Naive thymus-derived CD4-positive, alpha-beta T cell (primary cell): Measurements from ENCODE around the gene HHIPL1. TPM values are rescaled to one million over a fixed set of nuclear protein-coding genes. Genes with fewer than 3 reads are reported as not detected.

Experiments
- ATAC-seq: fragments of 150-1000 bp; cut with Tn5 transposase; 2 replicates; pipeline ENCODE4 v1.10.0; 2021; ENCODE audit warnings: mild to moderate bottlenecking, moderate library complexity
- CTCF ChIA-PET: fragments of 350-600 bp; sonication (Branson Sonifier 250); formaldehyde crosslinking; loops from one replicate; lab custom pipeline; 2021; ENCODE audit warnings: antibody characterized with exemption; lab: Charles Lee
- POLR2A ChIA-PET: fragments of 350-600 bp; sonication (Branson Sonifier 250); formaldehyde crosslinking; loops from one replicate; lab custom pipeline; 2021; ENCODE audit warnings: antibody characterized with exemption, inconsistent platforms; lab: Charles Lee
- DNase-seq, 9 donors: peaks; one replicate each; pipeline versions ENCODE4 v3.0.0 to v3.0.0-alpha.2; 2020 to 2022; ENCODE audit warnings: mixed read lengths in 1 of 9
- H3K27ac ChIP-seq: one replicate; pipeline ENCODE4 v1.7.0; 2013; ENCODE audit warnings: mild to moderate bottlenecking, low read depth, low read length, moderate library complexity
- H3K27me3 ChIP-seq, 2 donors: one replicate each; pipeline ENCODE4 v1.7.0; 2013; ENCODE audit warnings: low read length in 2 of 2, mild to moderate bottlenecking in 2 of 2, moderate library complexity in 2 of 2; ENCODE audit not compliant: control insufficient read depth in 2 of 2, insufficient read depth in 2 of 2
- H3K36me3 ChIP-seq, 3 experiments: 1 replicate in 2 of 3; 2 replicates in 1 of 3; pipeline ENCODE4 v1.7.0; 2013; ENCODE audit warnings: low read length in 3 of 3, mild to moderate bottlenecking in 3 of 3, moderate library complexity in 1 of 3; ENCODE audit not compliant: insufficient read depth in 3 of 3, control insufficient read depth in 2 of 3
- H3K4me1 ChIP-seq, 2 donors: one replicate each; pipeline ENCODE4 v1.7.0; 2013; ENCODE audit warnings: low read length in 2 of 2, mild to moderate bottlenecking in 2 of 2, moderate library complexity in 1 of 2; ENCODE audit not compliant: control insufficient read depth in 2 of 2, insufficient read depth in 2 of 2
- H3K4me3 ChIP-seq: 2 replicates; pipeline ENCODE4 v1.7.0; 2013; ENCODE audit warnings: mild to moderate bottlenecking, low read length
- H3K9me3 ChIP-seq, 3 experiments: 1 replicate in 2 of 3; 2 replicates in 1 of 3; pipeline ENCODE4 v1.7.0; 2013; ENCODE audit warnings: low read length in 3 of 3; ENCODE audit not compliant: control insufficient read depth in 2 of 3
- H3K27ac Mint-ChIP-seq, 9 donors: one replicate each; pipeline ENCODE4 v1.8.0; 2020 to 2022; ENCODE audit warnings: mixed read lengths in 9 of 9, mild to moderate bottlenecking in 8 of 9, moderate library complexity in 5 of 9, inconsistent platforms in 2 of 9
- H3K27me3 Mint-ChIP-seq, 5 donors: one replicate each; pipeline ENCODE4 v1.8.0; 2021 to 2022; ENCODE audit warnings: mixed read lengths in 5 of 5, mild to moderate bottlenecking in 1 of 5
- H3K36me3 Mint-ChIP-seq, 5 donors: one replicate each; pipeline ENCODE4 v1.8.0; 2020 to 2022; ENCODE audit warnings: mixed read lengths in 5 of 5, mild to moderate bottlenecking in 3 of 5, inconsistent platforms in 1 of 5
- H3K4me1 Mint-ChIP-seq, 7 donors: one replicate each; pipeline ENCODE4 v1.8.0; 2020 to 2022; ENCODE audit warnings: mixed read lengths in 7 of 7, mild to moderate bottlenecking in 3 of 7, inconsistent platforms in 1 of 7
- H3K4me3 Mint-ChIP-seq, 10 donors: one replicate each; pipeline ENCODE4 v1.8.0; 2020 to 2022; ENCODE audit warnings: mild to moderate bottlenecking in 10 of 10, mixed read lengths in 10 of 10, moderate library complexity in 6 of 10, inconsistent platforms in 2 of 10
- H3K9me3 Mint-ChIP-seq, 11 donors: one replicate each; pipeline ENCODE4 v1.8.0; 2020 to 2022; ENCODE audit warnings: mixed read lengths in 11 of 11, mild to moderate bottlenecking in 4 of 11, inconsistent platforms in 1 of 11, moderate library complexity in 1 of 11
- intact Hi-C, 2 donors: fragments of 100-400 bp; cut with micrococcal nuclease; formaldehyde crosslinking; loops; one replicate each; pipeline ENCODE4 v1.15.1; 2023
- polyA plus RNA-seq, 2 donors: library from polyadenylated mRNA; unstranded; fragments of 300-500 nt; fragmentation: Illumina TruSeq; gene quantifications; one replicate each; pipeline ENCODE4 v1.2.3, GENCODE V29; 2021
- total RNA-seq, 6 experiments: library from RNA in 5 of 6; stranded (reverse) in 5 of 6; gene quantifications; 1 replicate in 5 of 6; 2 replicates in 1 of 6; pipeline ENCODE4 v1.2.3 and lab custom pipeline; 2021 to 2026

The HHIPL1 gene
- total and polyA plus RNA-seq, 7 experiments from 2014 or later: 0.40 to 0.41 TPM; not detected in 5

DNA sequence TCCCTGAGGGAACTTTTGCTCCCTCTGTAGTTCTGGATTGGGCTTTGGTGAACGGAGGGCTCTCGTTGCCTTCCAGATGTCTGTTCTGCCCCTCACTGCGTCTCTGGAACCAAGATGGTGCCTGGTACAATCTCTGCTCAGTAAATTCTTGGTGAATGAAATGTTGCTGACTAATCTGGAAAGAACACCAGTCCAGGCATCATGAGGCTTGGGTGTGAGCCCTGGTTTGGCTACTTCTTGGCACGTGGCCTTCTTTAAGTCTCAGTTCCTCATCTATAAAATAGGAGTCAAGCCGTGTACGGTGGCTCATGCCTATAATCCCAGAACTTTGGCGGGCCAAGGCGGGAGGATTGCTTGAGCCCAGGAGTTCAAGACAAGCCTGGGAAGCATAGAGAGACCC is 4.3 kb downstream of the HHIPL1 start:
- ChIA-PET CTCF (no interaction called here), POLR2A (no interaction called here)
- no peak for DNase-seq
- no peak overlapping the region for H3K27ac ChIP-seq
- H3K9me3 Mint-ChIP-seq: no peaks in the 10 kb centered on the region
- H3K4me1 Mint-ChIP-seq: peaks cover 0 to 6% (median 0%) of the 10 kb centered on the region in 7 donors
- intact Hi-C loops: no loop called here
- peaks cover 0 to 5% of the 10 kb centered on the region in 2 donors for H3K4me1 ChIP-seq
- no peak overlapping the region for H3K4me3 Mint-ChIP-seq
- H3K36me3 ChIP-seq: no peaks in the 10 kb centered on the region
- H3K9me3 ChIP-seq: no peaks in the 10 kb centered on the region
- no peak overlapping the region for H3K27ac Mint-ChIP-seq
- no peak overlapping the region for H3K4me3 ChIP-seq
- H3K27me3 Mint-ChIP-seq: peaks cover 15 to 59% (median 27%) of the 10 kb centered on the region in 5 donors
- ATAC-seq: no peak
- H3K36me3 Mint-ChIP-seq: no peaks in the 10 kb centered on the region
- no peaks in the 10 kb centered on the region for H3K27me3 ChIP-seq

DNA sequence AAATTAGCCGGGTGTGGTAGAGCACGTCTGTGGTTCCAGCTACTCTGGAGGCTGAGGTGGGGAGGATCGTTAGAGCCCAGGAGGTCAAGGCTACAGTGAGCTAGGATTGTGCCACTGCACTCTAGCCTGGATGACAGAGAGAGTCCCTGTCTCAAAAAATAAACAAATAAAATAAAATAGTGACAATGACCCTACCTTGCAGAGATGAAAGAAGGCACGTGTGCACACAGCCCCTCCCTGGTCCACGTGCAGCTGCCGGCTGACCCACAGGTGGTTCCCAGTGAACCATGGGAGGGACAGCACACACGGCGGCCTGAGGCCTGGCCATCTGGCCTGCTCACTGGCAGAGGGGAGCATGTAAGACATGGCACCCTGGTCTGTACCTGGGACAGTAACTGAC is 4.7 kb downstream of the HHIPL1 start:
- Mint-ChIP-seq H3K27ac (no peak overlapping the region), H3K36me3 (no peaks in the 10 kb centered on the region), H3K9me3 (no peaks in the 10 kb centered on the region), H3K27me3 (peaks cover 18 to 59% (median 29%) of the 10 kb centered on the region in 5 donors), H3K4me3 (no peak overlapping the region), H3K4me1 (peaks cover 0 to 6% (median 0%) of the 10 kb centered on the region in 7 donors)
- DNase-seq: no peak
- CTCF ChIA-PET: no interaction called here
- Histone ChIP-seq H3K4me1 (peaks cover 0 to 5% of the 10 kb centered on the region in 2 donors), H3K36me3 (no peaks in the 10 kb centered on the region), H3K27me3 (no peaks in the 10 kb centered on the region), H3K9me3 (no peaks in the 10 kb centered on the region), H3K4me3 (no peak overlapping the region), H3K27ac (no peak overlapping the region)
- POLR2A ChIA-PET: no interaction called here
- intact Hi-C loops: no loop called here
- no peak for ATAC-seq

DNA sequence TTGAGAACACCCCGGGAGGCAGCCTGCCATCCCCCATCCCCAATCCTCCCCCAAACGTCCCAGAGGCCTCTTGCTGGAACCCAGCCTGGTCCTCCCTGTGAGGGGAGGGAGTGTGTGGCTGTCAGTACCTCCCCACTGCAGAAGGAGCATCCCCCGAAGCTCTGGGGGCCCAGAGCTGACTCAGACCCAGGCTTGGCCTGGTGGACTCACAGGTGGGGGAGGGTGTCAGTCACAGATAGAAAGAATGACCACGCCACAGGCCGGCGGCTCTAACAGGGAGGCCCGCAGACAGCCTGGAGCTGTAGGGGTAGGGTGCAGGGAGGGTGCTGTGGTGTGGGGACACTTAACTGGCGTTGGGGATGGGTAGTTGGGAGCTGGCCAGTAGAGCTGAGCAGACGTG is 5.3 kb downstream of the HHIPL1 start:
- ATAC-seq: no peak
- Mint-ChIP-seq H3K36me3 (no peaks in the 10 kb centered on the region), H3K27me3 (peaks cover 21 to 64% (median 32%) of the 10 kb centered on the region in 5 donors), H3K4me1 (peaks cover 0 to 6% (median 0%) of the 10 kb centered on the region in 7 donors), H3K27ac (no peak overlapping the region), H3K4me3 (no peak overlapping the region), H3K9me3 (no peaks in the 10 kb centered on the region)
- CTCF ChIA-PET: no interaction called here
- Histone ChIP-seq H3K4me3 (no peak overlapping the region), H3K27ac (no peak overlapping the region), H3K4me1 (peaks cover 0 to 5% of the 10 kb centered on the region in 2 donors), H3K27me3 (no peaks in the 10 kb centered on the region), H3K9me3 (no peaks in the 10 kb centered on the region), H3K36me3 (no peaks in the 10 kb centered on the region)
- intact Hi-C loops: no loop called here
- POLR2A ChIA-PET: no interaction called here
- no peak for DNase-seq

DNA sequence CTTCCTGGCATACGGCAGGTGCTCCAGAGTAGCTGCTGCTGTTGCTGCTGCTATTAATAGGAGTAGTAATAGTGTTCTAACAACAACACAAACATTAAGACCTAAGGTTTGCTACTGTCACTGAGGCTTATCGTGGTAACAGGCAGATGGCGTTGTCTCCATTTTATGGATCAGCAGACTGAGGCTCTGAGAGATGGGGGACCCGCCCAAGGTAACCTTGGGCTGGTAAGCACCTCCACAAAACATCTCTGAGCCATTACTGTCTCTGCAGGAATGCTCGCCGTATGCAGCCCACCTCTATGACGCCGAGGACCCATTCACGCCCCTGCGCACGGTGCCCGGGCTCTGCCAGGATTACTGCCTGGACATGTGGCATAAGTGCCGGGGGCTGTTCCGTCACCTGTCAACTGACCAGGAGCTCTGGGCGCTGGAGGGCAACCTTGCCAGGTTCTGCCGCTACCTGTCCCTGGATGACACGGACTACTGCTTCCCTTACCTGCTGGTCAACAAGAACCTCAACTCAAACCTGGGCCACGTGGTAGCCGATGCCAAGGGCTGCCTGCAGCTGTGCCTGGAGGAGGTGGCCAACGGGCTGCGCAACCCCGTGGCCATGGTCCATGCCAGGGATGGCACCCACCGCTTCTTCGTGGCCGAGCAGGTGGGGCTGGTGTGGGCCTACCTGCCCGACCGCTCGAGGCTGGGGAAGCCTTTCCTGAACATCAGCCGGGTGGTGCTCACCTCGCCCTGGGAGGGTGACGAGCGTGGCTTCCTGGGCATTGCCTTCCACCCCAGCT is 7.2 kb downstream of the HHIPL1 start:
- intact Hi-C loops: no loop called here
- POLR2A ChIA-PET: no interaction called here

DNA sequence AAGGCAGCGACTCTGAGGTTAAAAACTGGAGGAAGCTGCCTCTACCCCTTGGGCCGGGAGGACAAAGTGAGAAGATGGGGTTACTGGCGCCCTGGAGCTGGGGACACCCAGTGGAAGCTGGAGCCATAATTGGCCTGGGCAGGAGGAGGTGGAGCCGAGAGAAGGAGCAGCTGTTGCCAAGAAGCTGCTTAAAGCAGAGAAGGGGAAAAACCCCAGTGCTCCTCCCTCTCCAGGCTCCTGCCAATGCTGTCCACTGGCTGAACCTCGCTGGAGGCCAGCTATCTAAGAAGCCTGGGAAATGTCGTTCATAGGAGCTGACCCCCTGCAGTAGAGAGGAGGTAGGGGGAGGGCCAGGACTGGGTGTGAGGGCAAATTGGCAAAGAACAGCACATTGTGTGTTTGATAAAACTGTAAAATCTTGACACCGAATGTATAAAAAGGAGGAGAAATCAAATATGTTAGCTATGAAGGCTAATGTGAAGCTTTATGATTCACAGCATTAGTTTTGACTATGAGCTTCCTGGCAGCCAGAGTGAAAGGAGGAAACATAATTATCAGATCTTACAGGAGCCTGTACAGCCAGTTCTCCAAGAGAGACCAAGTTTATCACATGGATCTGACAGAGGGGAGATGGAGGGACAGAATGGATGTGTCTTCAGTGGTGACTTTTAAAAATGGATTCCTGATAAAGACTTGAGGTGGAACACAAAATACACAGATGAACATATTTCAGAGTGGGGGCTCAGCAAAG is 9.5 kb downstream of the HHIPL1 start:
- H3K27ac ChIP-seq: no peak overlapping the region
- H3K27ac Mint-ChIP-seq: no peak overlapping the region
- no peak overlapping the region for H3K4me3 ChIP-seq
- H3K36me3 Mint-ChIP-seq: no peaks in the 10 kb centered on the region
- no peak overlapping the region for H3K4me3 Mint-ChIP-seq
- ATAC-seq (no peak), DNase-seq (no peak)
- no peaks in the 10 kb centered on the region for H3K4me1 ChIP-seq
- CTCF ChIA-PET: no interaction called here
- intact Hi-C loops: no loop called here
- no peaks in the 10 kb centered on the region for H3K36me3 ChIP-seq
- peaks cover 37 to 66% (median 45%) of the 10 kb centered on the region in 5 donors for H3K27me3 Mint-ChIP-seq
- H3K4me1 Mint-ChIP-seq: peaks cover 0 to 4% (median 0%) of the 10 kb centered on the region in 7 donors
- H3K27me3 ChIP-seq: no peaks in the 10 kb centered on the region
- no peaks in the 10 kb centered on the region for H3K9me3 ChIP-seq
- POLR2A ChIA-PET: no interaction called here
- H3K9me3 Mint-ChIP-seq: no peaks in the 10 kb centered on the region

More for the DNA sequence above, 7.2 kb downstream of the HHIPL1 start:
- Mint-ChIP-seq H3K36me3 (no peaks in the 10 kb centered on the region), H3K9me3 (no peaks in the 10 kb centered on the region), H3K27ac (no peak overlapping the region), H3K4me3 (no peak overlapping the region), H3K27me3 (peaks cover 22 to 68% (median 37%) of the 10 kb centered on the region in 5 donors), H3K4me1 (no peaks in the 10 kb centered on the region)
- DNase-seq (no peak), ATAC-seq (no peak)
- H3K4me3 ChIP-seq: no peak overlapping the region
- no peaks in the 10 kb centered on the region for H3K4me1 ChIP-seq
- H3K27me3 ChIP-seq: no peaks in the 10 kb centered on the region
- no peak overlapping the region for H3K27ac ChIP-seq
- no peaks in the 10 kb centered on the region for H3K36me3 ChIP-seq
- CTCF ChIA-PET: no interaction called here
- no peaks in the 10 kb centered on the region for H3K9me3 ChIP-seq

DNA sequence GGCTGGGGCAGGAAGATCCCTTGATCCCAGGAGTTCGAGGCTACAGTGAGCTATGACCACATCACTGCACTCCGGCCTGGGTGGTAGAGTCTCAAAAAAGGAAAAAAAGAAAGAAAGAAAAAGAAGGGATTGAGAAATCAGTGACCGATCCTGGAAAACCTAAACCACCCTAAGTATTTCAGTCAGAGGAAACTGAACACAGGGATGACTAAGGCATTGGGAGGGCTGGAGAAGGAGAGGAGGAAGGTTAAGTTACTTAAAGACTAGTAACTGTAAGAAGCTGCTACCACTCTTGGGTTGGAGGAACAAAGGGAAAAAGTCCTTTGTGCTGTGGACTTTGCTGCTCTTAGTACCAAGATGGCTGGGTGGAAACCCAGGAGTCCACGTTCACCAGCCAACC is 10.6 kb downstream of the HHIPL1 start:
- H3K4me3 Mint-ChIP-seq: no peak overlapping the region
- no peaks in the 10 kb centered on the region for H3K36me3 Mint-ChIP-seq
- Histone ChIP-seq H3K9me3 (no peaks in the 10 kb centered on the region), H3K4me1 (no peaks in the 10 kb centered on the region), H3K27ac (no peak overlapping the region), H3K4me3 (no peak overlapping the region), H3K36me3 (no peaks in the 10 kb centered on the region), H3K27me3 (no peaks in the 10 kb centered on the region)
- H3K4me1 Mint-ChIP-seq: peaks cover 0 to 4% (median 0%) of the 10 kb centered on the region in 7 donors
- DNase-seq (no peak), ATAC-seq (no peak)
- no peaks in the 10 kb centered on the region for H3K9me3 Mint-ChIP-seq
- no peak overlapping the region for H3K27ac Mint-ChIP-seq
- ChIA-PET POLR2A (no interaction called here), CTCF (interaction anchor here (0.6 kb wide), 1 partner anchor 30 kb away, joined by 3 read pairs; no protein-coding TSS in a partner anchor)
- intact Hi-C loops: no loop called here
- H3K27me3 Mint-ChIP-seq: peaks cover 44 to 70% (median 50%) of the 10 kb centered on the region in 5 donors
